Activated T-cell treated with anti-CD3 and anti-CD28 coated beads for 1 hour (primary cell): ENCODE data around the gene FOXRED2.

Experiments
- DNase-seq: peaks from one replicate; pipeline ENCODE4 v3.0.0-alpha.2; 2020; ENCODE audit warnings: low read depth

Gene FOXRED2

GRCh38 chr22:36449596-36450175 is 57.2 kb downstream of the FOXRED2 start:
- DNase-seq, result no peak

DNA sequence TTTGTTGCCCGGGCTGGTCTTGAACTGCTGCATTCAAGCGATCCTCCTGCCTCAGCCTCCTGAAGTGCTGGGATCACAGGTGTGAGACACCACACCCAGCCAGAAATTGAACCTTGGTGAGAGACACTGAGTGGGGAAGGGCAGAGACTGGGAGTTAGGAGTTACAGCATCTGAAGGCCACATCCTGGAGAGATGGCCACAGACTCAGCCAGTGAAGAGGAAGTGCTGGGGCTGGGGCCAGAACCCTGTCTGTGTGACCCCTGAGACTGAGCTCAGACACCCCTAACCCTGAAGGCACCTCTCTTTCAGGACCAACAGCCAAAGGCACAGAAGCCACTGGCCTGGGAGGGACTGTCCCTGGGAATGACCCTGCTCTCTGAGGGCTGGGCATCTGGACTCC is 59.2 kb downstream of the FOXRED2 start:
- no peak for DNase-seq

DNA sequence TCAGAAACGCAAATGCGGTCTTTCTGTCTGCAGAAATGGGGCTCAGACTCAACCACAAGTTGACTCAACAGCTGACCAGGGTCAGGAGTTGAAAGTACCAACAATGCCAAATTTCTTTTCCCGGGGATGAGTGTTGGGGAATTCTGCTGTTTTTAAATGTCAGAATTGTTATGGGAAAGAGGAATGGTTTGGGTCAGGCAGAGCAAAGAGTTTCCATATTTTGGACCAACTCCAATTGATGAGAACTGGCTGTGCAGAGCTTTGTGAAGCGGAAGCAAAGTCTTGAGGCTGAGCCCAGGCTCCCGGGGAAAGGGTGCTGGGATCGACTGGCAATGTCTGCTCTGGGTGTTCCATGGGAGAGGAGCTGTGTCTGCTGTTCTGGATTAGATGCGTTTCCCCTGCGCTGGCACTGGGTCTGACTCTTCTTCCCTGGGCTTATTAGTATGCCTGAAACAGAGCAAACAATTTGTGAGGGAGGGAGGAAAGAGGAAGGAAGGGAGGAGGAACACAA is 61.6 kb downstream of the FOXRED2 start:
- no peak for DNase-seq

DNA sequence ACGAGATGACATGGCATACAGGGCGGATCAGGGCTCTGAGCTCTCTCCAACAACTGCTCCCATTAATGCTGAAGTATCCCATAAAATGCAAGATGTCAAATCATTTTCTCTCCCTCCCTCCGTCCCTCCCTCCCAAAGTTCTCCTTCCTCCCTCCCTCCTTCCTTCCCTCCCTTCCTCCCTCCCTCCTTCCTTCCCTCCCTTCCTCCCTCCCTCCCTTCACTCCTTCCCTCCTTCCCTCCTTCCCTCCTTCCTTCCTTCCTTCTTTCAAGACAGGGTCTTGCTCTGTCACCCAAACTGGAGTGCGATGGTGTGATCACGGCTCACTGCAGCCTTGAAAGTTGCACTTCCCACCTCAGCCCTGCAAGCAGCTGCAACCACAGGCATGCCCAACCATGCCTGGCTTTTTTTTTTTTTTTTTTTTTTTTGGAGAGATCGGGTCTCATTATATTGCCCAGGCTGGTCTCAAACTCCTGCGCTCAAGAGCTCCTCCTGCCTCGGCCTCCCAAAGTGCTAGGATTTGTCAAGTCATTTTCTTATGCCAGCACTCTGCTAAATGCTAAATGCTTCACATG is 63.6 kb downstream of the FOXRED2 start:
- DNase-seq, result no peak

DNA sequence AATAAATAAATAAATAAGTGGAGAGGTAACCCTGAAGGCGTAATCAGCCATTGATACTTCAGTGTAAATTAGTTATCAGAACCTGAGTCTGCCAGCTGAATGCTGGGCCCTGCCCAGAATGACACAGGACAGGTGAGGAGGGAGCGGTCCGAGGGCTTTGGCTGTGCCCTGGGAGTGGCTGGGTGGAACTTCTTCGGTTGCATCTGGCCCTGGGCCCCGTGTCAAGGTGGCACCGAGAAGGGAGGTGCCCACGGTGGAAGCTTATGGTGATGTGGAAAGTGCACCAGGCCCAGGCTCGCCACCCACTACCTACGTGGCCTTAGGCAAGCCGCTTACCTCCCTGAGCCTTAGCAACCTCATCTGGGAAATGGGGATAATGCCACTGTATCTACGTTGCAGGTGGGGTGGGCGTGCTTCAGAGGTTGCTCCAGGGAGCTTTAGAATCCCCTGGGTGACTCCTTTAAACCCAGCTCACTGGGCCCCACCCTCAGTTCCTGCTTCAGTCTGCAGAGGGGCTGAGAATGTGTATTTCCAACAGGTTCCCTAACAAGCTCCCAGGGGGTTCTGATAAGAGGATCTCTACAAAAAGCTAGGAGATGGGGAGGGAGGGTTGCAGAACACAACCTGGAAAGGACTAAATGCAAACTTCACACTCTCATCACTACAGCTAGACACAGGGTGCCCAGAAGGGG is 64.2 kb downstream of the FOXRED2 start:
- no peak for DNase-seq

DNA sequence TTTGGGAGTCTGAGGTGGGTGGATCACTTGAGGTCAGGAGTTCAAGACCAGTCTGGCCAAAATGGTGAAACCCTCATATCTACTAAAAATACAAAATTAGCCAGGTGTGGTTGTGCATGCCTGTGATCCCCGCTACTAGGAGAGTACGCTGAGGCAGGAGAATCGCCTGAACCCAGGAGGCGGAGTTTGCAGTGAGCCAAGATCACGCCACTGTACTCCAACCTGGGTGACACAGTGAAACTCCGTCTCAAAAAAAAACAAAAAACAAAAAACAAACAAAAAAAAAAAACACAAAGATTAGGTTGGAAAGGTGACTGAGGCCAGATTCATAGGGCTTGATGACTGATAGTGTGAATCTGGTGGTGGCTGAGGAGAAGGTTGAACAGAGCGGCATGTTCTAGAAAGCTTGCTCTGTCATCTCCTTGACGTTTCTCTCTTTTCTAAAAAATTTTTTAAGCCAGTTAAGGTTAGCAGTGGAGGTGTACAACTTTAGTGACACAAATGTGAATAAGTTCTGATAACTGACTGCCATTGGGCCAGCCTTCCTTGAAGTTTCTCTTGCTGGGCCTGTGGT is 66.3 kb downstream of the FOXRED2 start:
- DNase-seq, result no peak

- DNase-seq, result no peak
Observed at GRCh38 chr22:36439481-36440271, 67.2 kb downstream of the FOXRED2 start.
